ENCODE data around the gene RFLNA.

- no peak for TF ChIP-seq POLR2A (IDR thresholded peaks at IDR 0.05)
- TF ChIP-seq CTCF (IDR thresholded peaks at IDR 0.05) = no peak
These were observed 20.6 kb downstream of the RFLNA start for GRCh38 chr12:124315372-124316044.
